NT2/D1 (cell line): ENCODE data around the gene PHF2.
A peak's percentile ranks its signal among the peaks of the same experiment; 100 is the strongest.

Experiments used
- DNase-seq: peaks from one replicate; pipeline ENCODE4 v3.0.0-alpha.2; 2011; ENCODE audit warnings: low read depth, low spot score
- H3K27me3 ChIP-seq: 2 replicates; pipeline ENCODE4 v1.6.0; 2011; ENCODE audit warnings: mild to moderate bottlenecking; ENCODE audit not compliant: insufficient read length, insufficient read depth
- H3K36me3 ChIP-seq: 2 replicates; pipeline ENCODE4 v1.6.1; 2011; ENCODE audit warnings: mild to moderate bottlenecking, low read length, mixed read lengths; ENCODE audit not compliant: insufficient read depth, insufficient read length
- H3K4me1 ChIP-seq: 2 replicates; pipeline ENCODE4 v1.5.1; 2011; ENCODE audit not compliant: insufficient read depth, insufficient read length
- H3K4me3 ChIP-seq: 2 replicates; pipeline ENCODE4 v1.5.1; 2011; ENCODE audit warnings: low read depth; ENCODE audit not compliant: insufficient read length
- H3K9ac ChIP-seq: 2 replicates; pipeline ENCODE4 v1.6.0; 2011; ENCODE audit warnings: low read depth; ENCODE audit not compliant: insufficient read length
- H3K9me3 ChIP-seq: 2 replicates; pipeline ENCODE4 v1.5.1; 2011; ENCODE audit warnings: mild to moderate bottlenecking, low read length; ENCODE audit not compliant: insufficient read depth
- SUZ12 ChIP-seq: IDR thresholded peaks from 2 replicates; pipeline ENCODE4 v1.6.1; 2011; ENCODE audit not compliant: insufficient read length, insufficient read depth; ENCODE audit errors: extremely low read depth
- YY1 ChIP-seq: IDR thresholded peaks from 2 replicates; pipeline ENCODE4 v1.6.1; 2011; ENCODE audit not compliant: insufficient read length, insufficient read depth
- ZNF274 ChIP-seq: IDR thresholded peaks from 2 replicates; pipeline ENCODE4 v1.6.1; 2011; ENCODE audit warnings: mild to moderate bottlenecking, low read depth, low read length

The PHF2 gene

DNA sequence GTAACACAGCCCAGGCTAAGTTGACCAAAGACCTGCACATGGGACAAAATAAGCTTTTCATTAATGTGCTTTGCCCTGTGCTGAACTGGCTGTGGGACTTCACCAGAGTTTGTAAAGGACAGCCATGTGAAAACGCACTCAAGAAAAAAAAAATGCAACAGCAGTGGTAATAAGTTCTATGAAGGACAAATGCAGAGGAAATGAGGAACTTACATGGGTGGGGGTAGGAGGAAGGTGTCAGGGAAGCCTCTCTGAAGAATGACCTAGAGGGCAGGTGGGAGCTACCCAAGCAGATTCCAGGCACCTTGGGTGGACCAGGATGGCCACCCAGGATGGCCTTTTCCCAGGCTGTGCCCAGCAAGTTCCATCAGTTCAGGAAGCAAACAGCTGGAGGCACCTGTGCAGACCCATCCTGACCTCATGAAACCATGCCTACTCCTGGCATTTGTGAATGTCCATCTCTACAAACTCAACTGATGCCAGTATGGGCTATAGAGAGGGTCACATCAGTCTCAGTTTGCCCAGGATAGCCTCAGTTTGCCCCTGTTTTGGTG lies 6.7 kb upstream of the PHF2 start:
- Histone ChIP-seq H3K27me3 (no peaks in the 10 kb centered on the region), H3K36me3 (no peaks in the 10 kb centered on the region), H3K9ac (no peak overlapping the region), H3K9me3 (peaks cover 13% of the 10 kb centered on the region), H3K4me1 (peaks cover 11% of the 10 kb centered on the region), H3K4me3 (no peak overlapping the region)
- no peak for TF ChIP-seq YY1
- no peak for TF ChIP-seq SUZ12
- TF ChIP-seq ZNF274, result no peak
- DNase-seq, result no peak

DNA sequence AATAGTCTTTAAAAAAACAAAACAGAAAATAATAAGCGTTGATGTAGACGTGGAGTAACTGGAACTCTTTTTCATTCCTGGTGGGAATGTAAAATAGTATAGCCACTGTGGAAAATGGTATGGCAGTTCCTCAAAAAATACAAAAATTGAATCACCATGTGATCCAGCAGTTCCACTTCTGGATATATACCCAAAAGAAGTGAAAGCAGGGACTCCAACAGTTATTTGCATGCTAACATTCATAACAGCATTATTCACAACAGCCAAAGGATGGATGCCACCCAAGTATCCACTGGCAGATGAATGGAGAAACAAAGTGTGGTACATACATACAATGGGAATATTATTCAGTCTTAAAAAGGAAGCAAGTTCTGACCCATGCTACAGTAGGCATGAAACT lies 4.2 kb upstream of the PHF2 start:
- peaks cover 12% of the 10 kb centered on the region for H3K27me3 ChIP-seq

GRCh38 chr9:93572636-93573515 lies 3.5 kb upstream of the PHF2 start:
- H3K4me1 ChIP-seq, result peaks cover 18% of the 10 kb centered on the region
- no peak for DNase-seq
- peaks cover 18% of the 10 kb centered on the region for H3K27me3 ChIP-seq
- H3K4me3 ChIP-seq, result no peak overlapping the region
- no peak overlapping the region for H3K9ac ChIP-seq
- no peak for TF ChIP-seq SUZ12
- TF ChIP-seq YY1, result no peak
- no peak for TF ChIP-seq ZNF274
- no peaks in the 10 kb centered on the region for H3K36me3 ChIP-seq
- H3K9me3 ChIP-seq, result peaks cover 13% of the 10 kb centered on the region

More for the DNA sequence above, 4.2 kb upstream of the PHF2 start:
- TF ChIP-seq SUZ12 (no peak), ZNF274 (no peak), YY1 (no peak)
- H3K4me3 ChIP-seq, result no peak overlapping the region
- H3K4me1 ChIP-seq, result peaks cover 17% of the 10 kb centered on the region
- no peaks in the 10 kb centered on the region for H3K36me3 ChIP-seq
- peaks cover 13% of the 10 kb centered on the region for H3K9me3 ChIP-seq
- no peak overlapping the region for H3K9ac ChIP-seq
- DNase-seq, result no peak

- H3K9me3 ChIP-seq, result peaks cover 13% of the 10 kb centered on the region
- no peak overlapping the region for H3K9ac ChIP-seq
- TF ChIP-seq SUZ12 (no peak), YY1 (no peak), ZNF274 (no peak)
- H3K36me3 ChIP-seq, result no peaks in the 10 kb centered on the region
- H3K4me3 ChIP-seq, result no peak overlapping the region
- DNase-seq, result no peak
- H3K27me3 ChIP-seq, result peaks cover 24% of the 10 kb centered on the region
- peaks cover 20% of the 10 kb centered on the region for H3K4me1 ChIP-seq
Measured at GRCh38 chr9:93573516-93573828, 2.9 kb upstream of the PHF2 start.

- Histone ChIP-seq H3K4me1 (peaks cover 20% of the 10 kb centered on the region), H3K9me3 (peaks cover 13% of the 10 kb centered on the region), H3K4me3 (no peak overlapping the region), H3K9ac (no peak overlapping the region), H3K27me3 (peaks cover 27% of the 10 kb centered on the region), H3K36me3 (no peaks in the 10 kb centered on the region)
- no peak for DNase-seq
- TF ChIP-seq YY1 (no peak), ZNF274 (no peak), SUZ12 (no peak)
Measured at GRCh38 chr9:93574091-93574899, 2.1 kb upstream of the PHF2 start.

DNA sequence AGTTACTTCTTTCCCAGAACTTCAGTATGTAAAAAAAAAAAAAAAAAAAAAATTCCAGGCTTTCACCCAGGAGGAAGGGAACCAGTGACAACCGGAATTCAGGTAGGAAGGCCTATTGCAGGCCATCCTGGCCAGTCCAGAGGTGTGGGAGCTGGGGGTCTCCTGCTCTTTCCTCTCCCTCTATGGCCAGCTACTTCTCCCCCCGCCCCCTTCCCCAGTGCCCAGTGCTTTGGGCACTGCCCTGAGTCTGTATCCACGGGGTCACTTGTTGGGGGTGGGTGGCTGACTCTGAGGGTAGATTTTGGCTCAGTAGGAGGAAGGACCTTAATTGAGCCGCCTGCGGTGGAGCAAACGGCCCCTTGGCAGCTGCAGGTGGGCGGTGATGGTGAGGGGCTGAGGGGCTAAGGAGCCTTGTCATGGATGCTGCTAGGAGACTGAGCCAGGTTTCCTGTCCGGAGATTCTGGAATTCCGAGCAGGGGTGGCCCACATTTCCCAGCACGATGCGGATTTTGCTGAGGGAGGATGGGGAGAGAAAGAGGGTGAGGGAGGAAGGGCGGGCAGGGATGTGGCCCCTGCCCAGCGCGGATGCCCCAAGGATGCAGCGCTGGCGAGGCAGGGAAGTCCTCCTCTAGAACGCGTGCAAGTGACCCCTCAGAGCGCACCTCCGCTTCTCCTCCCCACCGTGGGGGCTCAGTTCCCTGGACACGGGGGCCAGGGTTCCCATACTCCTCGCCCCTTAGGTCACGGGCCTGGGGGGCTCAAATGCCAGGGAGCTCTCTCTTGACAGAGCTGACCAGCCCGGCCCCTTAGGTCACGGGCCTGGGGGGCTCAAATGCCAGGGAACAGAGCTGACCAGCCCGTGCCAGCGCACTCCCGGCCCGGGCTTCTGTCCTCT lies 1.2 kb upstream of the PHF2 start:
- DNase-seq, result no peak
- H3K9ac ChIP-seq, result peak overlapping the region; percentile 85
- no peak for TF ChIP-seq SUZ12
- no peak for TF ChIP-seq ZNF274
- TF ChIP-seq YY1, result no peak

More for the DNA sequence above, 1.2 kb upstream of the PHF2 start:
- Histone ChIP-seq H3K4me1 (peaks cover 20% of the 10 kb centered on the region), H3K36me3 (no peaks in the 10 kb centered on the region), H3K27me3 (peaks cover 27% of the 10 kb centered on the region), H3K9me3 (peaks cover 13% of the 10 kb centered on the region), H3K4me3 (peak overlapping the region; percentile 49)
